Inflammatory macrophage (primary cell): Measurements from ENCODE around the gene DEPP1.
A peak's percentile ranks its signal among the peaks of the same experiment; 100 is the strongest.

Experiments used
- DNase-seq, 2 donors: peaks; one replicate each; pipeline ENCODE4 v3.0.0-alpha.2; 2020 to 2022

The DEPP1 gene

DNA sequence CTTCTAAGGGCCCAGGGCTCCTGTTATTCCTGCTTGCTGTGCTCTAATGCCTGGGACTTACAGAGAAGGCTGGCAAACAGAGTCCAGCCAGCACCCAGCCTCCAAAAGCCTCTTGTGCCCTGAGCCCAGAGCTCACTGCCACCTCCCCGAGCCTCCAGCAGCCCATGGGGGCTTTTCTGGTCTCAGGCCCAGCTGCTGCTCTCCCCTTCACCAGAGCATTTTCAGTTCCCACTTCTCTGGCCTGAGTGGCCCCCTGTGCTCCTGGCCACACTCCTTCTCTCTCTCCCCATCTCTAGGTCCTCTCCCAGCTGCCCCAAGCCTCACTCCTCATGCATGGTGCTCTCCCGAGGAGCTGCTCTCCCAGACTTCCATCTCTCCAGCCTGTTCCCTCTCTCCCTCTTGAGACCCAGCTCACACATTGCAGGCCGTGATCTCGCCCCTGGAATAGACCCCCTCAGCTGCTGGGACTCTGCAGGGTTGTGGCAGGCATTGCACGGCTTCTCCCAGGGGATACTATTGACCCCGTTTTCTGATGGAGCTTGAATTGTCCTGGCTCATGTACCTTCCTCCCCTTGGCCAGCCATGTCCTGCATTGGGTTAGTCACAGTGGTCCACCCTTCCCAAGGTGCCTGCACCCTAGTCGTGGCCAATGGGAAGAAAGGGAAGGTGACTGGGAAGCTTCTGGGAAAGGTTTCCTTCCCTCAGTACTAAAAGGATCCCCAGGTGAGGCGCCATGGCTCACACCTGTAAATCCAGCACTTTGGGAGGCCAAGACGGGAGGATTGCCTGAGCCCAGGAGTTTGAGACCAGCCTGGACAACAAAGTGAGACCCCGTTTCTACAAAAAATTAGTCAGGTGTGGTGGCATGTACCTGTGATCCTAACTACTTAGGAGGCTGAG is 28.0 kb downstream of the DEPP1 start:
- DNase-seq: no peak

GRCh38 chr10:44949915-44950314 is 28.7 kb downstream of the DEPP1 start:
- DNase-seq: no peak

GRCh38 chr10:44949127-44949802 is 29.3 kb downstream of the DEPP1 start:
- DNase-seq: no peak

- peak; percentile 39 to 57 for DNase-seq
These were observed 30.0 kb downstream of the DEPP1 start for GRCh38 chr10:44948642-44949041.

DNA sequence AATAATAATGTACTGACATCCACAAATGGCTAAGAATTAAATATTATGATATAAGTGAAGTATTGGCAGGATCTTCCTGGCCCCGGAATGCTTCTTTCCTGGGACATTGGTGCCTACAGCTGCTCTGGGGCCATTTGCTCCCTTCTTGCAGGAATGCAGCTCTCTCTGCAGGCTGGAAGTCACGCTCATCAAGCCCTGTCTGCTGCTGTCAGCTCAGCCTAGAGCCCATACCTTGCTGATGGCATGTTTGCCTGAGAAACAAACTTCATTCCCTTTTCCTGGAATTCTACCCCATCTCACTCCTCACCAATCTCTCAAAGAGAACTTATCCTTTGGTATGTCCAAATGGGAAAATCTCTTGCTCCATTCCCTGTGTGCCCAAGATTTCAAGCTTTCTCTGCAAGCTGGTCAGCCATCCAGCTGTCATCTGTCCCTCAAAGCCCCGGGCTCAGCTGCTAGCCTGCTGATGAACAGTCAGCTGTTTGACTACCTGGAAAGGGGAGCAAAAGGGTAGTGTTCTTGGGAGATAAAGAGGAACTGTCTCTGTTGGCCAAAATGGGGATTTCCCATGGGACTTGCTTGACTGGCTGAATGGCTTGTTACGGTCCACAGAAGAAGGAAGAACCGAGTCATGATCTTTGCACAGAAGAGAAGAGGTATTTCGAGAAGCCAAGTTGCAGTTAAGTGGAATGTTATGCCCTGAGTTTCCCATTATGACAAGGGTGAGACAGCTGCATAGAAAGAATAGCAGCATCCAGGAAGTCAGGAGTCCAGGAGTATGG is 31.0 kb downstream of the DEPP1 start:
- peak; percentile 86 to 93 for DNase-seq

GRCh38 chr10:44946205-44946604 is 32.4 kb downstream of the DEPP1 start:
- DNase-seq: peak; percentile 61 to 73

GRCh38 chr10:44944354-44944753 is 34.3 kb downstream of the DEPP1 start:
- DNase-seq: no peak

GRCh38 chr10:44939691-44940401 is 38.8 kb downstream of the DEPP1 start:
- DNase-seq: peak; percentile 81 to 84

GRCh38 chr10:44938956-44939355 is 39.7 kb downstream of the DEPP1 start:
- peak in 1 of 2 donors; percentile 47 for DNase-seq

GRCh38 chr10:44937196-44938005 is 41.2 kb downstream of the DEPP1 start:
- peak; percentile 76 to 79 for DNase-seq

GRCh38 chr10:44936314-44936975 is 42.2 kb downstream of the DEPP1 start:
- no peak for DNase-seq

DNA sequence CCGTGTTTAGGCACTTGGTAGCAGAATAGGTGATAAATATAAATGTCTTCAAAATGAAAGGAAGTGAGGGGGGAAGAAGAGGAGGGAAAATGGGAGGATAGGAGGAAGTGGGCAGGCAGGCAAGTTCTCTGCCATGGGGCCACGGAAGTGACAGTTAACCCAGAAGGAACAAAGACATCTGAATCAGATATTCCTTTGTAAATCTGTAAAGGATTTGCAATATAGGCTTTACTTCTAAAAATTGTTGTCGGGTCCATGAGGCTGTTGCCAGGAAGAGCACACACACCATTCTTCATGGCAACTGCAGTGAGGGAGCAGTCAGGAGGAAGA is 42.7 kb downstream of the DEPP1 start:
- peak; percentile 28 to 34 for DNase-seq

DNA sequence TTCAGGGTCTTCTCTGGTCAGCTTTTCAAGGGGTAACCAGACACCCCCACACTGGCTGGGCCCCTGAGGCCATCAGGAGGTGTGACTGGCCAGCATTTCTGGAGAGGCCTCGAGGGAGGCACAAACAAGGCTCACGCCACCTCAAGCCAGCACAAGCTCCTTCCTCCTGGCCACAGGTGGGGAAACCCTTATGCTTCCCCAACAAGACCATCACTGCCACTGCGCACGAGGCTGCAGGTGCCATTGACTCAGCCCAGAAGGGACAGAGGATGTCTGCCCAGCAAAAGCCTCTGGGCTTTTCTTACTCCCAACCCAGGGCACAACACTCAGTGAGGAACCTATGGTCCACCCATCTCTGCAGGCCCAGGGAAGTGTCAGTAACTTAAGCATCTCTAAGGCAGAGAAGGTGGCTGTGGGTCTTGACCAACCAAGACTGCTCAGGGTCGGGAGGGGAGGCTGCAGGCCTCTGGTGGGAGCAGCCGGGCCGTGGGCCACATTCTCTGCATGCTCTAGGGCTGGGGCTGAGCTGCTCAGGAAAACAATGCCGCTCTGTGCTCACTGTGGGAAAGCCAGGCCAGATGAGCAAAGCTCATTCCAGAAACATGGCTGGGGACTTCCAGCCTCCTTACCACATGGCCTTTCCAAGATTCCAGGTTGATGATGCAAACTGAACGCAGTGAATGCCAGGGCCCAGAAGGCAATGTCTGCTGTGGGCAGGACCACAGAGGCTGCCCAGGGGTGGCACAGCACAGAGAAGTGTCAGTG is 43.2 kb downstream of the DEPP1 start:
- no peak for DNase-seq

DNA sequence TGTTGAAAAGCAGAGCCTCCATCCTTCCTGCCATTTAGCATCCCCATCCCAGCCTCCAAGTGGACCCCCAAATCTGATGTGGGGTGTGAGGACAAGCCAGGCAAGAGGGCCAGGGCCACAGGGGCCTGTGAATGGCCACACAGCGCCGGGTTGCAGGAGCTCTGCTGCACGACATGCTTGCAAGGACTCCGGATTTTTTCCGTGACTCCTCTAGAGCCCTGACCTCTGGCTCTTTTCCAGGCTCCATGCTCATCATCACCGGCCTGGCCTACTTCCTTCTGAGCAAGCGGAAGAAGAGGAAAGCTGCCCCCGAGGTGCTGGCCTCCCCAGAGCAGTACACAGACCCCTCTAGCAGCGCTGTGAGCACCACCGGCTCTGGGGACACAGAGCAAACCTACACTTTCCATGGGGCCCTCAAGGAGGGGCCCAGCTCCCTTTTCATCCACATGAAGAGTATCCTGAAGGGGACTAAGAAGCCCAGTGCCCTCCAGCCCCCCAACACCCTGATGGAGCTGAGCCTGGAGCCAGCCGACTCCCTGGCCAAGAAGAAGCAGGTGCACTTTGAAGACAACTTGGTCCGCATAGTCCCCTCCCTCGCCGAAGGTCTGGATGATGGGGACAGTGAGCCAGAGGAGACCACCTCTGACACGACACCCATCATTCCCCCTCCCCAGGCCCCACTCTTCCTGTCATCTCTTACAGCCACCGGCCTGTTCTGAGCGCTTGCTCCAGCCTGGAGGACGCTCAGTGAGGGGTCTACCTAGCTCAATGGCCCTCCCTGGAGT is 44.0 kb downstream of the DEPP1 start:
- DNase-seq: peak in 1 of 2 donors; percentile 26

DNA sequence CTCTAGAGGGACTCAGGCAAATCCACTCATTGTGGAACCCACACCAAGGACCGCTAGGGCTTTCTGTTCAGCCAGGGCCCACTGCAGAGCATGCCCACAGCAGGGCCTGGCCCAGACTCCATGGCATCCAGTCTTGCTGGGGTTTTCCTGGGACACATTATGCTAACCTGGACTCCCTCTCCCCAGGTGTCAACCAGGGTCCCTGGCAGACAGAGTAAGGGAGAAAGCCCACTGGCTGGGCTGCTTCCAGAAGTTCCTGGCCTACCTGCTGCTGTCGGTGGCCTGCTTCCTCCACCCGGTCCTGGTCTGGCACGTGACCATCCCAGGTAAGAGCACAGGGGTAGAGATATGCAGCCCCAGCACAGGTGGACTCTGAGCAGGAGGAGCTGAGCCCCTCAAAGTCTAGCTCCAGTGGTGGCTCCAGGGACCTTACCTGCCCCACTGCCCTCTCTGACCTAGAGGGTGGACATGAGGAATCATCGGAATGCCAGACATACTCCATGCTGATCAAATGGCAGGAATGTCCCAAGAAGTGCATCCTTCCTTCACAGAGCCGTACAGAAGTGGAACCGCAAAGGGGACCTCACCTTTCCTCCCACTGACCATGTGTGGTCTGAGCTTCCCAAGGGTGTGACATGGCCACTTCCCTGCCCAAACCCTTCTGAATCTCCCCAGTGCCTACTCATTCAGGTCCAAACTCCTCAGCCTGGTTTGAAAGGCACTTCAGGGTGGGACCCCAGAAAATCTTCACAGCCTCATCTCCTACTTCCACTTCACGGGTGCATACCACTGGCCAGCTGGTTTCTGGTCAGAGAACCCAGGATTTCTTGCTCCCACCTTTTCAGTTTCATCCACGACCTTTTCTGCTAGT is 44.9 kb downstream of the DEPP1 start:
- no peak for DNase-seq

- DNase-seq: peak; percentile 85
These were observed 45.8 kb downstream of the DEPP1 start for GRCh38 chr10:44932517-44933450.
